Dedifferentiated amniotic fluid mesenchymal stem cell (primary cell): ENCODE measurements around the gene PIK3R5.
"Not testable (repeated sequence)": the region's sequence is repeated elsewhere in the genome, so short reads cannot be mapped to it uniquely, and the experiment has no call there.

Experiments
- DNase-seq: peaks from one replicate; pipeline ENCODE4 v3.0.0-alpha.2; 2016; ENCODE audit errors: extremely low spot score

Gene PIK3R5

GRCh38 chr17:8965394-8966168 is at the start of gene PIK3R5:
PIK3R5 (minus strand) TSS chr17:8965707; CDS start chr17:8911494, 54,213 bp downstream.
- DNase-seq: no peak

DNA sequence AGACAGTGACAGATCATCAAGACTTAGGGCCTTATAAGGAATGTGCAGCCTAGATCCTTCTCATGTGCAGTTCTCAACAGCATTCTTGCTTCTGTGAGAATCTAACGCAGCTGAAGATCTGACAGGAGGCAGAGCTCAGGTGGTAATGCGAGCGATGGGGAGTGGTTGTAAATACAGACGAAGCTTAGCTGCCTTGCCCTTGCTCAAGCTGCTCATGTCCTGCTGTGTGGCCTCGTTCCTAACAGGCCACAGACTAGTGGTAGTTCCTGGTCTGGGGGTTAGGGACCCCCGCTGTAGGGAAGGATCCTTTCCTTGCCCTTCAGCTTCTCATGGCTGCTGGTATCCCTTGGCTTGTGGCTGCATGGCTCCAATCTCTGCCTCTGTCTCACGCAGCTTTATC is 45.5 kb upstream of the PIK3R5 start:
- DNase-seq: no peak

GRCh38 chr17:9009737-9010136 is 44.2 kb upstream of the PIK3R5 start:
- no peak for DNase-seq

DNA sequence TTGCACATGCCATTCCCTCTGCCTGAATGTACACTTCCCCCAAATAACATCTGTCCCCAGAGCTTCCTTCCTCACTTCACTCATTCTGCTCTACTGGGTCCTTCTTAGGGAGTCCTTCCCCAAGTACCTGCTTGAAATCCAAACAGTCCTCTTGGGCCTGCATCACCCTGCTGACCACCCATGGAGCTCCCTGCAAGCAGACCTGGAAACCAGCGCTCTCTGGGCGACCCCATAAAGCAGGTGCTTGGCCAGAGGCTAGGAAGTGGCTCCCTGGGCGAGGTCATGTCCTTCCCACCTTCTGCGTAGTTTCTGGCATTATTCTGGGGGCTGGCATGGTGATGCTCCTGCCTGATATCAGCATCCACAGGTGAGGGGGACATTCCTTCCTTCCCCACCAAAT is 43.6 kb upstream of the PIK3R5 start:
- DNase-seq: no peak

- no peak for DNase-seq
Measured at GRCh38 chr17:9007052-9007714, 41.7 kb upstream of the PIK3R5 start.

DNA sequence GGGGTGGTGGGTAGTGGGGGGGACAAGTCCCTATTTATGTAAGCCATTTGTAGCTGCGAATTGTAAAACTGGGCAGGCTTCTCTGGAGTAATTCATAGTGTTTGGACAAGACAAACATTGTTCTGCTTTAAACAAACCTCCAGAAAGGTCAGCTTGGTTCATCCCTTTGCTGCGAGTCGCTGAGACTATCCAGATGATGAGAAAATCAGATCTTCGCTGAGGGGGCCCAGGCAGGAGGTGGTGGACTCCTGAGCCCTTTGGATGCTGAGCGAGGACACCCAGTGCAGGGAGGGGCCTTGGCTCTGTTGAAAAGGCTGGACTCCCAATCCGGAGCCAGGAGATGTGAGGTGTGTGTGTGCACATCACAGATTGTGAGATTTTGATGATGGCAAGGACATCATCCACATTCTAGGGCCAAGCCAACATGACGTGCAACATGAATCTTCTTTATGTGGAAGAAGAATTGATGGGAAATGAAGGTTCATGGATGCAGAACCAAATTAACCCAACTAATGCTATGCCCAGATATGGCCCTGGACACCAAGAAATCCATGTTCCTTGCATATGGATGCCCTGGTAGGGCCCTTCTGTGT is 40.8 kb upstream of the PIK3R5 start:
- no peak for DNase-seq

DNA sequence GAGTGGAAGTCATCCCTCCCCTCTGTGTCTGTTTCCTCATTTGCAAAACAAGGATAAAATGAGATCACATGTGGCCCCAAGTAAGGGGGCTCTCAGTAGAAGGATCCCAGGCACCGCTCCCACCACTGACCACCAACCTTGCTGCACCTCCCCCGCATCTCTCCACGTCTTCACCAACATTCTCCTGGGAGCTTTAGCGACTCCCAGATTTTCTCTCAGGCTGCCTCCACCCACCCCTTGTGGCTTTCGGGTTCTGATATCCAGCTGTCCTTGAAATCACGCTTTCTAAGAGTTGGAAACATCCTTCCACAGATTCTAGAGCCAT is 39.4 kb upstream of the PIK3R5 start:
- no peak for DNase-seq

GRCh38 chr17:9004132-9004960 is 38.8 kb upstream of the PIK3R5 start:
- no peak for DNase-seq

- DNase-seq: no peak
Measured at GRCh38 chr17:9003355-9004131, 38.0 kb upstream of the PIK3R5 start.

DNA sequence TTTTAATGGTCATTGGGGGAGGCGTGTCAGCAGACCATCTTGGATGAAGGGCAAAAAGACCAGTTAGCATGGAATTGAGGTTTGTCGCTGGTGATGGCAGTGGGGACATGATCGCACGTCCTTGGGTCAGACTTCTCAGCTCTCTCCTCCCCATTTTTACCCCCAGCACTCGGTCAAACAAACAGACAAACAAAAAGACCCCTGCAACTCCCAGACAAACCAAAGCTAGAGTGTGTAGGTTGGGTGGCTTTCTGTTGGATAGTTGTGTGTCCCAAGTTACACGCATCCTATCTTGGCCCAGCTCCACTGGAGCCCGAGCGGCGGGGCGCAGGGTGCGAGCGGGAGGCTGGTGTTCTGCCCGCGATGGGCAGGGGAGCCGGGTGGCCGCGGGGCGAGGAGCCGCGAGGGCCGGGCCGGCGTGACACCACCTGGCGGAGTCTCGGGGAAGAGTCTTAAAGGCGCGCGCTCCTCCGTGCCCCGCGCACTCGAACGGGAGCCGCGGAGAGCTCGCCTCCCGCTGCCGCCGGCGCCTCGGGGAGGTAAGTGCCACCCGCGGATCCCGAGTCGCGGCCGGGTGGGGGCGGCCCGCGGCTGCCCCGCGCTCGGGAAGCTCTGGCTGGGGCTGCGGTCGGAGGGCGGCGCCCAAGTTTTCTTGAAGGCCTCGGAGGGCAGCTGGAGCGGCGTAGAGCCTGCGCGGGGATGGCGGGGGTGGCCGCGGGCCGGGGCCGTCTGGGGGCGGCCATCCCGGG is 37.3 kb upstream of the PIK3R5 start:
- DNase-seq: no peak

GRCh38 chr17:9002227-9002605 is 36.7 kb upstream of the PIK3R5 start:
- no peak for DNase-seq

GRCh38 chr17:9001559-9001958 is 36.1 kb upstream of the PIK3R5 start:
- no peak for DNase-seq

- no peak for DNase-seq
Measured at GRCh38 chr17:8997994-8998628, 32.6 kb upstream of the PIK3R5 start.

- DNase-seq: no peak
Measured at GRCh38 chr17:8995711-8996110, 30.2 kb upstream of the PIK3R5 start.

- DNase-seq: peak; percentile 25
Measured at GRCh38 chr17:8994319-8994718, 28.8 kb upstream of the PIK3R5 start.

DNA sequence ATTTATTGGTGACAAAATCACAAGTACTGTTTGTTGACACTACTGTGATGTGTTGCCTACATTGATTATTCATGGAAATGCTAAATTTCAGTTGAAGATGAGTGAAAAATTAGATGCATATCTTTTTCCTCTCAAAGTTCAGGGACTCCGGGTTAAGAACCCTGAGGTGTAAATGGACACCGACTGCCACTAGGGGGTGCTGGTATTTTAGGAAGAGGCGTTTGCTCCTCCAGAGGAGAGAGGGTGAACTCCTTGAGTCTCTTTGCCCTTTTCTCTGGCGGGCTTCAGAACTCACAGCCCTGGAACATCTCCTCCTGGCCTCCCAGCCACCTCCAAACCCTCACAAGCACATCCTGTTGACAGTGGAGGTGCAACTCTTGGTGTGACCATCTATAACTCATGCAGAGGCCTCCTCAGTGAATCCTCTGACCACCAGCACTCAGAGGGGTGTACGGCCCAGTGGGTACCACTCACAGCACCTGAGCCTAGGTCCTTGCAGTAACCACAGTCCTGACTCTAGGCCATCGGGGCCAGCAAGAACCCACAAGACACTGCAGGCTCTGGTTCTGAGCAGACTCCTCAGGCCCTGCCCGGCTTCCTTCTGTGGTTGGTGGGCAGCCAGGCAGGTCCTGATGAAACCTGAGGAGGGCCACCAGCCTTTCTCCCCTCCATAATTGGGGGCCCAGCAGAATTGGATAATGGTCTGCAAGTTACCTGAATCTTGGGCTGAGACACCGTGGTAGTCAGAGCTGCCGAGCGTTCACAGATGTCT is 26.2 kb upstream of the PIK3R5 start:
- DNase-seq: peak; percentile 74

- DNase-seq: not testable (repeated sequence)
Measured at GRCh38 chr17:8988263-8988935, 22.9 kb upstream of the PIK3R5 start.

- no peak for DNase-seq
Measured at GRCh38 chr17:8986295-8986694, 20.8 kb upstream of the PIK3R5 start.
